Naive B cell (primary cell): ENCODE measurements around the gene GULP1. TPM values are rescaled to one million over a fixed set of nuclear protein-coding genes. Genes with fewer than 3 reads are reported as not detected.
A peak's percentile ranks its signal among the peaks of the same experiment; 100 is the strongest.

Source experiments
- ATAC-seq, 2 donors: fragments of 150-1000 bp; cut with Tn5 transposase; 2 replicates each; pipeline ENCODE4 v1.10.0; 2021; ENCODE audit warnings: low read depth in 2 of 2, mild to moderate bottlenecking in 2 of 2, moderate library complexity in 2 of 2
- DNase-seq: peaks from one replicate; pipeline ENCODE4 v3.0.0; 2022
- H3K27ac Mint-ChIP-seq, 6 donors: one replicate each; pipeline ENCODE4 v1.8.0; 2020 to 2022; ENCODE audit warnings: mild to moderate bottlenecking in 6 of 6, mixed read lengths in 6 of 6, moderate library complexity in 5 of 6, inconsistent platforms in 2 of 6
- H3K27me3 Mint-ChIP-seq, 3 donors: one replicate each; pipeline ENCODE4 v1.8.0; 2021 to 2022; ENCODE audit warnings: mixed read lengths in 3 of 3, mild to moderate bottlenecking in 1 of 3
- H3K36me3 Mint-ChIP-seq, 2 donors: one replicate each; pipeline ENCODE4 v1.8.0; 2020 to 2022; ENCODE audit warnings: mixed read lengths in 2 of 2, inconsistent platforms in 1 of 2, mild to moderate bottlenecking in 1 of 2
- H3K4me1 Mint-ChIP-seq, 3 donors: one replicate each; pipeline ENCODE4 v1.8.0; 2020 to 2022; ENCODE audit warnings: mixed read lengths in 3 of 3, inconsistent platforms in 1 of 3, mild to moderate bottlenecking in 1 of 3, moderate library complexity in 1 of 3
- H3K4me3 Mint-ChIP-seq, 8 donors: one replicate each; pipeline ENCODE4 v1.8.0; 2020 to 2022; ENCODE audit warnings: mild to moderate bottlenecking in 8 of 8, mixed read lengths in 8 of 8, moderate library complexity in 8 of 8, inconsistent platforms in 2 of 8
- H3K9me3 Mint-ChIP-seq, 7 donors: one replicate each; pipeline ENCODE4 v1.8.0; 2020 to 2022; ENCODE audit warnings: mixed read lengths in 7 of 7, mild to moderate bottlenecking in 5 of 7, inconsistent platforms in 2 of 7, moderate library complexity in 1 of 7
- polyA plus RNA-seq, 6 donors: library from polyadenylated mRNA; unstranded; fragments of 300-500 nt; fragmentation: Illumina TruSeq; gene quantifications; one replicate each; pipeline ENCODE4 v1.2.3, GENCODE V29; 2021; ENCODE audit warnings: low read depth in 6 of 6

GULP1 gene
- polyA plus RNA-seq, 6 donors from 2014 or later, result not detected

DNA sequence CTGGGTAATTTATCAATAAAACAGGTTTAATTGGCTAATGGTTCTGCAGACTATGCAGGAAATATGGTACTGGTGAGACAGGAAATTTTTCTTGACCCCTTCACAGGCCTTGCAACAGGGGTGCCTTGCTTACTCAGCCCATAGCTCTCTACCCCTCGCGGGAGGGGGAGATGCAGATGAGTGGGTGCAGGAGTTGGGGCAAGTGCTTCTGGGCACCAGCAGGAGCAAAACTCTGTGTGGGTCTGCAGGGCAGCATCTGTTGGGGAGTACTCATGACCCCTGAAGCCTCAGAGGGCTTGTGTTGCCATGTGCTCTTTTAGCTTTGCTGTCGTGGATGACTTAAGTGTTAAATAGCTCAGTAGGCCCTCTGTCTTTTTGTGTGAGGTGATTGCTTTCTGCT lies 48.6 kb downstream of the GULP1 start:
- Mint-ChIP-seq H3K27me3 (no peaks in the 10 kb centered on the region), H3K27ac (no peak overlapping the region), H3K4me3 (peak overlapping the region in 1 of 8 donors; percentile 13), H3K36me3 (no peaks in the 10 kb centered on the region), H3K4me1 (no peaks in the 10 kb centered on the region), H3K9me3 (peaks cover 0 to 3% (median 0%) of the 10 kb centered on the region in 7 donors)
- ATAC-seq (no peak), DNase-seq (no peak)

DNA sequence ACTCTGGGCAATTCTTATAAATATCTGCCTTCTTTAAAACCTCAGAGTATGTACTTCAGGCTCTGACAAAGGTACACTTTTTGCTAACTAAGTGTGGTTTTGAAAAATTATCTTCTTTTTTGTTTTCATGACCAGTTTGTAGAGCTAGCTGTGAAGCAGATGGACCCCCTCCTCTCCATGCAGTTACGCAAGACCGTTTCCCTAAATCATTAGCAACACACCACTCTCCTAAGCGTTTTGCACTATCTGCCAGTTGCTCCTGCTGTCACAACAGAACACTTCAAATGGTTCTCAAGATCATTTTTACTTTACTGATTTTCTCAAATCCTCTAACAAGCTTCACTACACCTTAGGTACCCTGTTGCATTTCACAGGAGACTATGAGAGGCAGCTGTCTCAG lies 53.3 kb downstream of the GULP1 start:
- H3K27me3 Mint-ChIP-seq, result no peaks in the 10 kb centered on the region

GRCh38 chr2:188345426-188345825 lies 53.8 kb downstream of the GULP1 start:
- ATAC-seq, result no peak
- Mint-ChIP-seq H3K36me3 (no peaks in the 10 kb centered on the region), H3K27ac (no peak overlapping the region), H3K27me3 (no peaks in the 10 kb centered on the region), H3K4me1 (no peaks in the 10 kb centered on the region), H3K4me3 (no peak overlapping the region), H3K9me3 (peaks cover 0 to 3% (median 0%) of the 10 kb centered on the region in 7 donors)
- DNase-seq, result no peak

More for the DNA sequence above, 53.3 kb downstream of the GULP1 start:
- no peak overlapping the region for H3K4me3 Mint-ChIP-seq
- ATAC-seq (no peak), DNase-seq (no peak)
- H3K9me3 Mint-ChIP-seq, result peaks cover 0 to 3% (median 0%) of the 10 kb centered on the region in 7 donors
- no peak overlapping the region for H3K27ac Mint-ChIP-seq
- no peaks in the 10 kb centered on the region for H3K4me1 Mint-ChIP-seq
- H3K36me3 Mint-ChIP-seq, result no peaks in the 10 kb centered on the region

DNA sequence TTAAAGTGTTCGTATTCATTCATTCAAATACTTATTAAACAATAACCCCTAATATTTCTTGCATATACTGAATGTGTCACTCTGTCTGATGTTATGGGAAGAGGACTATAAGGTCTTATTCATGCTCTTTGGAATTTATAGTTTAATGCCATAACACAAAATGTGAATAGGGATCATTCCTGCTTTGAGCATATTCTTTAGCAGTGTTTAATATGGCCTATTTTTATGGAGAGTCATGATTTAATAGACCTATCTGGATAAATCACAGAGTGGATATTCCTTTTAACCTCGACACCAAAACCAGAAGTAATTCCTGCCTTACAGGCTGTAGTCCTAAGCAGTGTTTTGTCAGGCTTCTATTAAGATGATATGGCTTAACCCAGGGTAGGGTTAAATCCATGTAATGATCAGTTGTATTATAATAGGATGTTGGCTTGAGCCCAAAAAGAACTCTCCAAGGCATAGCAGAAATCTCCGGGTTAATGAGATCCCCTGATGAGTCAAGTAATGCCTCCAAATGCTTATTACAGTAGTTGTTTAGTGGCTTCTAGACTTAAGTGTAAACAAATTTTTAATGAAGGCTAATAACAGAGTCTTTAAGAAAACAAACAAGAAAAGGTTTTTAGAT lies 54.3 kb downstream of the GULP1 start:
- Mint-ChIP-seq H3K27ac (no peak overlapping the region), H3K9me3 (peaks cover 0 to 3% (median 0%) of the 10 kb centered on the region in 7 donors), H3K4me3 (no peak overlapping the region), H3K36me3 (no peaks in the 10 kb centered on the region), H3K4me1 (no peaks in the 10 kb centered on the region), H3K27me3 (no peaks in the 10 kb centered on the region)
- DNase-seq (no peak), ATAC-seq (no peak)

DNA sequence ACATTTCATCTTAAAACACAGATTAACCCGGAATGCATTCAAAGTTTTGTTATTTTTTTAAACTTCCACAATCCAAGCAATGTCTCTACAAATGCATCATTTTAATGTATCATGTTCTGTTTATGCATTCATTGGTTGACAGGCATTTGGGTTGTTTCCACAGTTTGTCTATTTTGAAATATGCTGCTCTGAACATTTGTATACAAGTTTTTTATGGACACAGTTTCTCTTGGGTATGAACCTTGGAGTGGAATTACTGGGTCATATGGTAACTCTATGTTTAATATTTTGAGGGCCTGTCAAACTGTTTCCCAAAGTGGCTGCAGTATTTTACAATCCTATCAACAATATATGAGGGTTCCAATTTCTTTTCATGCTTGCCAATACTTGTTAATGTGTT lies 57.3 kb downstream of the GULP1 start:
- H3K27me3 Mint-ChIP-seq, result no peaks in the 10 kb centered on the region
- H3K4me1 Mint-ChIP-seq, result no peaks in the 10 kb centered on the region
- peaks cover 0 to 7% (median 0%) of the 10 kb centered on the region in 7 donors for H3K9me3 Mint-ChIP-seq
- DNase-seq, result no peak
- H3K36me3 Mint-ChIP-seq, result no peaks in the 10 kb centered on the region
- no peak for ATAC-seq
- no peak overlapping the region for H3K4me3 Mint-ChIP-seq
- no peak overlapping the region for H3K27ac Mint-ChIP-seq

- Mint-ChIP-seq H3K27ac (no peak overlapping the region), H3K9me3 (peaks cover 0 to 5% (median 1%) of the 10 kb centered on the region in 7 donors), H3K27me3 (no peaks in the 10 kb centered on the region), H3K4me3 (no peak overlapping the region), H3K36me3 (no peaks in the 10 kb centered on the region), H3K4me1 (no peaks in the 10 kb centered on the region)
- DNase-seq (no peak), ATAC-seq (no peak)
These were observed 61.6 kb downstream of the GULP1 start for GRCh38 chr2:188353282-188353681.

DNA sequence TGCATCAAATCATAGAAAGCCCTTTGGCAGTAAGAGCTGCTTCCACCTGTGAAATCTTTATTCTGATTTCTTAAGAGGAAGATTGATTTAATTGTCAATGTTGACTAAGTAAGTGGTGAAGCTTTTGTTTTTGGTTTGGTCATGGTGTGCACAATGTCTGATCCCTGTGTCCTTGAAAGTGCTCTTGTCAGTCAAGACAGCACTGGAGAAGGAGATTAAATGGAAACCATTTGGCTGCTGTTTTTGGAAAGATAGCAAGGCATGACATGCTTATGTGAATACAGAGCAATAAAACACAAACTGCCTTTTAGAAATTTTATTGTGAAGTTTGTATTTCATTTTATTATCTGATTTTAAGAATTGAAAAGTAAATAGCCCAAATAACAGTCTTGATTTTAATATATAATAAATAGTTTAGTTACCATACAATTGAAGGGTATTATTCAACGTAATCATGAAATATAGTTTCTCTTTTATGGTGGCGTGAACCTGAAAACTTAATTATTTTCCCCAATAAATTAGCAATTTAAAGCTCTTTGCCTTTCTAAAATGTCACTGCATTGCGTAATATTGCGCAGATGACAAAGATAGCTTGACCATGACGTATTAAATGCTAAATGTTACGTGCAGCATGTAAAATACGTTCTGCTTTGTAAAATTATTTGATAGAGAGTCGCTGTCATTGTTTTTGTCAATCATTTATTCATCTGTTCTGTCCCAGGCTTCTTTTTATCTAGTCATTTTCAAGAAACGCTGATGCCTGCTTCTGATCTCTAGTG lies 69.0 kb downstream of the GULP1 start:
- Mint-ChIP-seq H3K9me3 (no peaks in the 10 kb centered on the region), H3K4me1 (no peaks in the 10 kb centered on the region), H3K36me3 (no peaks in the 10 kb centered on the region), H3K27ac (no peak overlapping the region), H3K4me3 (no peak overlapping the region), H3K27me3 (no peaks in the 10 kb centered on the region)
- ATAC-seq (no peak), DNase-seq (no peak)

DNA sequence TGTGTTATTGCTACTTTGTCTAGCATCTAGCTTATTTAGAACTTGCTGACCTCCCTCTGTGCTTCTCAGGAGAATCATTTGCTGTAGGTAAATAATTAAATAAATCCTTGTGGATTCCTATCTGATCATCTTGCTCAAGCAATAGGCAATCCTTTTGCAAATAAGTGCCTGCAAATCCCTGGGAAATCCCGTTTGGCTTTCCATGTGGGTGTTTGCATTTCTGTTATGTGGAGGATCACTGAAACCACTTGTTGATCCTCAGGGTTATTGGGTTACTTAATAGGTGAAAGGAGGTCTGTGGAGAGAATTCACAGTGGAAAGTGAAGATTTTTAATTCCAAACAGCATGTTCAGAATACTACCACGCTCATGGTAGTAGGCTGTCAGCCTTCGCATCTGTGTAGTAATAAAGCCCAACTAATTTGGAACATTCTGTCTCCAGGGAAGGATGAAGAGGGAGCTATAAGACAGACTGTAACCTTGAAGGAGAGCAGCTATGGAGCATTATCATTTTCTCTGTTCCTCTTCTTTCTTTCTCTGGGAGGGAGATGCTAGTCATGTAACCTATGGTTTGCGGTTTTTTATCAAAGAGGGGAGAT lies 72.5 kb downstream of the GULP1 start:
- Mint-ChIP-seq H3K4me3 (no peak overlapping the region), H3K27me3 (no peaks in the 10 kb centered on the region), H3K27ac (no peak overlapping the region), H3K9me3 (peaks cover 0 to 4% (median 0%) of the 10 kb centered on the region in 7 donors), H3K4me1 (no peaks in the 10 kb centered on the region), H3K36me3 (no peaks in the 10 kb centered on the region)
- DNase-seq (no peak), ATAC-seq (no peak)

DNA sequence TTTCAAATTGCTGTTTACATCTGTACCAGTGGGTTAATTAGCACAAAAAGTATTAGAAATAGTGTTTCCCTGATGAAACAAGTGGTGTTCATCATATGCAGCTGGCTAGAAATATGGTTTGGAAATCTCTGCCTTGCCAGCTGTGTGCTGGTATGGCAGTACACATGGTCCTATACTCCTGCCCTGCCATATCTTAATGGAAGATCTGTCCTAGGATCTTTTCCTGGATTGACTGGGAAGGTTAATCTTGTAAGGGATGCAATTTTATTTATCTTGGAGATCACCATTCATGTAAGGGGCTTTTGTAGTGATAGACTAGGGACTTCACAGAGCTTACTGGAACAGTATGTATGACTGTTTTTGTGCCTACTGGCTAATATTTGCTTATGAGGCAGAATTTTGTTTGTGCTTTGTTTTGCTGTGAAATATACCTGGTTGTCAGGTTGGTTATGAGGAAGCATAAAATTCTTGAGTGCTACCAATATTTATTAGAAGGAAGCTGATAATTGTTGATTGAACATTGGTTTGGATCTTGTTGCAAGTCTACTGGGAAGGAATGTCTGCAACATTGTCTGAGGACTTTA lies 73.5 kb downstream of the GULP1 start:
- ATAC-seq (no peak), DNase-seq (no peak)
- Mint-ChIP-seq H3K27ac (no peak overlapping the region), H3K36me3 (no peaks in the 10 kb centered on the region), H3K4me1 (no peaks in the 10 kb centered on the region), H3K9me3 (peaks cover 0 to 4% (median 0%) of the 10 kb centered on the region in 7 donors), H3K27me3 (no peaks in the 10 kb centered on the region), H3K4me3 (no peak overlapping the region)

DNA sequence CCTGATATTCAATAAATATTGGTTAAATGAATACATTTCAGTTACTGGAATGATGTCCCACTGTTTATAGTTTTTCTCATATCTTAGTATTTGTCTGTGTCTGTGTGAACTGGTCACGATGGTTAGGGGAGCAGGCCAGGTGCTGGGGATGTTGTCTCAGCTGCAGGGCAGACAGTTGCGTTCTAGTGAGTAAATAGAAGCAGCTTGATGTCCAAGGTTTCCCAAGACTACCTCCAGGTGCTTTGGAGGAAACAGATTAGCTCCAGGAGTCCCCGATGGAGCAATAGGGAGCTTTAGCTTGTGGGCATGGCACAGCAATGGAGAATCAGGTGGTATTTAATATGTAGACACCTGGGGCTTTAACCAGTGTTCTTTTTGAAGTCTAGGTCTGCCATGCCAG lies 75.5 kb downstream of the GULP1 start:
- H3K36me3 Mint-ChIP-seq, result no peaks in the 10 kb centered on the region
- H3K4me3 Mint-ChIP-seq, result no peak overlapping the region
- H3K27me3 Mint-ChIP-seq, result no peaks in the 10 kb centered on the region
- DNase-seq (no peak), ATAC-seq (no peak)
- no peaks in the 10 kb centered on the region for H3K4me1 Mint-ChIP-seq
- H3K9me3 Mint-ChIP-seq, result peaks cover 0 to 4% (median 0%) of the 10 kb centered on the region in 7 donors
- H3K27ac Mint-ChIP-seq, result no peak overlapping the region

DNA sequence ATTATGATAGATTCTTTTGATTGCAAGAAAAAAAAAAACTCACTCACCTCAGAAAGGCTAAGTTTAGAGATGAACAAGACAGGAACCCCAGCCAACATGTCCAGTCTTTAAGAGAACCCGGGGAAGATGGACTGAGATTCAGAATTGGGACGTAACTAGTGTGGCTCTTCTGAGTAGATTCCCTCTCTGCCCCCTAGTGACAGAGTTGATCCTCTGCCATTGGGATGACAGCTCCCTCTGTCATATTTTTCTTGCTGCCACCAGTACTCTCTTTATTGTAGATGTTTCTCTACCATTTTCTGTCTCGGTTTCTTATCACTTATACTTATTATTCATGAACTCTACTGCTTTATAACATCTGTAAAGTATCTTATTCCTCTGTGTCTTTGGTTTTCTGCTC lies 77.7 kb downstream of the GULP1 start:
- Mint-ChIP-seq H3K27me3 (no peaks in the 10 kb centered on the region), H3K27ac (no peak overlapping the region), H3K9me3 (peaks cover 0 to 4% (median 0%) of the 10 kb centered on the region in 7 donors), H3K4me1 (no peaks in the 10 kb centered on the region), H3K36me3 (no peaks in the 10 kb centered on the region), H3K4me3 (no peak overlapping the region)
- DNase-seq, result peak; percentile 2
- ATAC-seq, result no peak

DNA sequence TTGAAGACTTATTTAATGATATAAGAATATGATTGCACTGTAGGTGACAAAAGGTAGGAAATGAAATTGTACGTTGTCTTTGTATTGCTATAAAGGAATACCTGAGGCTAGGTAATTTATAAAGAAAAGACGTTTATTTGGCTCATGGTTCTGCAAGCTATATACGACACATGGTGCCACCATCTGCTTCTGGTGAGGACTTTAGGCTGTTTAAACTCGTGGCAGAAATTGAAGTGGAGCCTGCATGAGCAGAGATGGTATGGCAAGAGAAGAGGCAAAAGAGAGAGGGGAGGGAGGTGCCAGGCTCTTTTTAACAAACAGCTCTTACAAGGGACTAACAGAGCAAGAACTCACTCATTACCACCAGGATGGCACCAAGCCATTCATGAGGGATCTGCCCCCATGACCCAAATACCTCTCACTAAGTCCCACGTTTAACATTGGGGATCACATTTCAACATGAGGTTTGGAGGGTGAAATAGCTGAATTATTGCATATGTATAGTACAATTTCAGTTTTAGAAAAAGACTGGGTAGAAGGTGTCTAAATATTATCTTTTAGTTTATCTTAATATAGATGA lies 86.8 kb downstream of the GULP1 start:
- Mint-ChIP-seq H3K36me3 (no peaks in the 10 kb centered on the region), H3K4me3 (no peak overlapping the region), H3K9me3 (peaks cover 0 to 2% (median 0%) of the 10 kb centered on the region in 7 donors), H3K27me3 (no peaks in the 10 kb centered on the region), H3K4me1 (no peaks in the 10 kb centered on the region), H3K27ac (no peak overlapping the region)
- ATAC-seq, result no peak
- DNase-seq, result no peak

DNA sequence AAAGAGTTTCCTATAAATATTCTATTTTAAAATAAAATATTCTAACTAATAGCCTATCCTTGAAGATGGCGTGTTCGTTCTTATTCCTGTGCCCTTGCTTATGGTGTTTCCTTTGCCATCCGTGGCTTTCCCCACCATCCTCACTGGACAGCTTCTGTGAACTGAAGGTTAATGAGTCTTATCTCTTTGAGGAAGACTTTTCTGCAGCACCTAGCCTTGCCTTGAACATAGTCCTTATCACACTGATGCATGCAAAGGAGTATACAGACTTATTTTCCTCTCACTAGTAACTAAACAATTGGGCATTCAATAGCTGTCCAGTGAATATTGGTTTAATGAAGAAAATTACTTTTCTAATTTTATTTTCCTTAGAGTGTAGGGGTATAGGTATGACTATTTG lies 88.1 kb downstream of the GULP1 start:
- no peaks in the 10 kb centered on the region for H3K4me1 Mint-ChIP-seq
- ATAC-seq (no peak), DNase-seq (no peak)
- H3K4me3 Mint-ChIP-seq, result no peak overlapping the region
- peaks cover 0 to 8% (median 2%) of the 10 kb centered on the region in 7 donors for H3K9me3 Mint-ChIP-seq
- H3K27ac Mint-ChIP-seq, result no peak overlapping the region
- no peaks in the 10 kb centered on the region for H3K27me3 Mint-ChIP-seq
- H3K36me3 Mint-ChIP-seq, result no peaks in the 10 kb centered on the region
